Neural cell (in vitro differentiated cells): ENCODE measurements around the gene HCFC2. TPM values are rescaled to one million over a fixed set of nuclear protein-coding genes. Genes with fewer than 3 reads are reported as not detected.

Experiments
- H2AFZ ChIP-seq: fragments of 200-600, 300-800 bp; sonication (generic), shearing (Covaris generic); 2 replicates; pipeline ENCODE4 v1.6.0; 2014; ENCODE audit warnings: low read depth, mild to moderate bottlenecking, antibody characterized with exemption, low read length, moderate library complexity
- H3F3A ChIP-seq: fragments of 200-600 bp; shearing (Covaris generic); 2 replicates; pipeline ENCODE4 v1.6.1; 2016; ENCODE audit warnings: mild to moderate bottlenecking, moderate library complexity, mixed read lengths, antibody characterized with exemption, low read length; ENCODE audit not compliant: insufficient read depth, poor library complexity, severe bottlenecking
- H3K27ac ChIP-seq: fragments of 200-600, 300-800 bp; sonication (generic), shearing (Covaris generic); 2 replicates; pipeline ENCODE4 v1.5.1; 2014; ENCODE audit warnings: mild to moderate bottlenecking, low read length, moderate library complexity
- H3K27me3 ChIP-seq: fragments of 300-800, 200-600 bp; sonication (generic), shearing (Covaris generic); 2 replicates; pipeline ENCODE4 v1.6.0; 2014; ENCODE audit warnings: mild to moderate bottlenecking, low read depth, low read length, moderate library complexity; ENCODE audit not compliant: insufficient read depth
- H3K36me3 ChIP-seq: fragments of 300-800, 200-600 bp; sonication (generic), shearing (Covaris generic); 2 replicates; pipeline ENCODE4 v1.5.1; 2014; ENCODE audit warnings: mild to moderate bottlenecking, antibody characterized with exemption, low read length, moderate library complexity; ENCODE audit not compliant: insufficient read depth
- H3K4me2 ChIP-seq: fragments of 300-800, 200-600 bp; sonication (generic), shearing (Covaris generic); 2 replicates; pipeline ENCODE4 v1.6.0; 2014; ENCODE audit warnings: mild to moderate bottlenecking, low read length
- H3K4me3 ChIP-seq: fragments of 300-800, 200-600 bp; sonication (generic), shearing (Covaris generic); 2 replicates; pipeline ENCODE4 v1.5.1; 2014; ENCODE audit warnings: mild to moderate bottlenecking, low read length, moderate library complexity
- H3K79me2 ChIP-seq: fragments of 200-600 bp; shearing (Covaris generic); replicated peaks from 2 replicates; pipeline ENCODE4 v1.6.0; 2014; ENCODE audit warnings: mild to moderate bottlenecking, low read length, moderate library complexity; ENCODE audit not compliant: insufficient read depth
- H3K9ac ChIP-seq: fragments of 300-800, 200-600 bp; sonication (generic), shearing (Covaris generic); 2 replicates; pipeline ENCODE4 v1.6.1; 2016; ENCODE audit warnings: mild to moderate bottlenecking, low read length, mixed read lengths
- H3K9me2 ChIP-seq: fragments of 200-600 bp; shearing (Covaris generic); 2 replicates; pipeline ENCODE4 v1.6.1; 2016; ENCODE audit warnings: mild to moderate bottlenecking, low read length, mixed read lengths; ENCODE audit not compliant: insufficient read depth
- H3K9me3 ChIP-seq: fragments of 200-600, 300-800 bp; sonication (generic), shearing (Covaris generic); 2 replicates; pipeline ENCODE4 v1.6.1; 2016; ENCODE audit warnings: mild to moderate bottlenecking, mixed run types, low read length, moderate library complexity, mixed read lengths
- H4K20me1 ChIP-seq: fragments of 200-600 bp; shearing (Covaris generic); 2 replicates; pipeline ENCODE4 v1.6.1; 2016; ENCODE audit warnings: mild to moderate bottlenecking, mixed run types; ENCODE audit not compliant: insufficient read depth
- CTCF ChIP-seq: fragments of 450-650 bp; IDR thresholded peaks from 2 replicates; pipeline ENCODE4 v1.5.1; 2014; ENCODE audit warnings: antibody characterized with exemption, mild to moderate bottlenecking, moderate library complexity; ENCODE audit not compliant: poor library complexity, severe bottlenecking
- EP300 ChIP-seq: fragments of 450-650 bp; conservative IDR thresholded peaks from 2 replicates; pipeline ENCODE4 v1.6.1; 2014; ENCODE audit warnings: antibody characterized with exemption, mild to moderate bottlenecking, moderate library complexity; ENCODE audit not compliant: poor library complexity, severe bottlenecking
- EZH2 ChIP-seq: fragments of 200-600, 300-800 bp; shearing (Covaris generic), sonication (generic); IDR thresholded peaks from 2 replicates; pipeline ENCODE4 v1.6.1; 2014; ENCODE audit warnings: antibody characterized with exemption, low read length, borderline replicate concordance, mild to moderate bottlenecking; ENCODE audit not compliant: insufficient read depth, poor library complexity, severe bottlenecking
- MXI1 ChIP-seq: fragments of 450-650 bp; conservative IDR thresholded peaks from 2 replicates; pipeline ENCODE4 v1.6.1; 2014; ENCODE audit warnings: antibody characterized with exemption, mild to moderate bottlenecking; ENCODE audit not compliant: poor library complexity, severe bottlenecking
- POLR2AphosphoS5 ChIP-seq: IDR thresholded peaks from 2 replicates; pipeline ENCODE4 v1.6.1; 2012
- RAD21 ChIP-seq: fragments of 450-650 bp; conservative IDR thresholded peaks from 2 replicates; pipeline ENCODE4 v1.6.1; 2014; ENCODE audit warnings: antibody characterized with exemption, mild to moderate bottlenecking, moderate library complexity
- REST ChIP-seq: IDR thresholded peaks from 2 replicates; pipeline ENCODE4 v1.6.1; 2012; ENCODE audit warnings: borderline replicate concordance
- SMC3 ChIP-seq: fragments of 450-650 bp; conservative IDR thresholded peaks from 2 replicates; pipeline ENCODE4 v1.6.1; 2014; ENCODE audit warnings: antibody characterized with exemption, mild to moderate bottlenecking, moderate library complexity; ENCODE audit not compliant: poor library complexity
- TAF1 ChIP-seq: IDR thresholded peaks from 2 replicates; pipeline ENCODE4 v1.6.1; 2012; ENCODE audit warnings: low read depth
- polyA plus RNA-seq: library from polyadenylated mRNA; depleted of rRNA; stranded (reverse); fragments of >200 nt; gene quantifications from 2 replicates; pipeline ENCODE4 v1.2.3, GENCODE V29; 2014

HCFC2 gene
- polyA plus RNA-seq, 1 donor from 2014 or later: 62.4 TPM

- Histone ChIP-seq H3K79me2 (no peaks in the 10 kb centered on the region), H3K27ac (no peak overlapping the region), H3K27me3 (no peaks in the 10 kb centered on the region), H3K9me3 (no peaks in the 10 kb centered on the region), H3K4me3 (no peak overlapping the region), H2AFZ (no peak overlapping the region), H3K36me3 (peaks cover 9% of the 10 kb centered on the region), H3K9ac (no peak overlapping the region), H4K20me1 (no peaks in the 10 kb centered on the region), H3K4me2 (no peak overlapping the region), H3F3A (no peaks in the 10 kb centered on the region), H3K9me2 (no peaks in the 10 kb centered on the region)
- no peak for TF ChIP-seq POLR2AphosphoS5
- no peak for TF ChIP-seq EZH2
- TF ChIP-seq RAD21: no peak
- TF ChIP-seq MXI1: no peak
- no peak for TF ChIP-seq CTCF
- no peak for TF ChIP-seq TAF1
- no peak for TF ChIP-seq REST
- TF ChIP-seq SMC3: no peak
- no peak for TF ChIP-seq EP300
These were observed 9.4 kb downstream of the HCFC2 start for GRCh38 chr12:104073699-104074098.

GRCh38 chr12:104079024-104079423, 14.7 kb downstream of the HCFC2 start:
- no peaks in the 10 kb centered on the region for H3K9me2 ChIP-seq
- no peak overlapping the region for H3K9ac ChIP-seq
- H3K27me3 ChIP-seq: no peaks in the 10 kb centered on the region
- H3K36me3 ChIP-seq: peaks cover 21% of the 10 kb centered on the region
- H4K20me1 ChIP-seq: no peaks in the 10 kb centered on the region
- no peaks in the 10 kb centered on the region for H3F3A ChIP-seq
- no peaks in the 10 kb centered on the region for H3K9me3 ChIP-seq
- no peak overlapping the region for H3K27ac ChIP-seq
- TF ChIP-seq RAD21 (no peak), POLR2AphosphoS5 (no peak), EZH2 (no peak), REST (no peak), SMC3 (no peak), CTCF (no peak), MXI1 (no peak), TAF1 (no peak), EP300 (no peak)
- H3K79me2 ChIP-seq: no peaks in the 10 kb centered on the region
- H3K4me2 ChIP-seq: no peak overlapping the region
- H3K4me3 ChIP-seq: no peak overlapping the region
- H2AFZ ChIP-seq: no peak overlapping the region
